ENCODE data around the gene CXCL14. TPM values are rescaled to one million over a fixed set of nuclear protein-coding genes. Genes with fewer than 3 reads are reported as not detected.
"Not testable (repeated sequence)": the region's sequence is repeated elsewhere in the genome, so short reads cannot be mapped to it uniquely, and the experiment has no call there.

CXCL14 gene
- total RNA-seq, 1 donor from 2014 or later: not detected

DNA sequence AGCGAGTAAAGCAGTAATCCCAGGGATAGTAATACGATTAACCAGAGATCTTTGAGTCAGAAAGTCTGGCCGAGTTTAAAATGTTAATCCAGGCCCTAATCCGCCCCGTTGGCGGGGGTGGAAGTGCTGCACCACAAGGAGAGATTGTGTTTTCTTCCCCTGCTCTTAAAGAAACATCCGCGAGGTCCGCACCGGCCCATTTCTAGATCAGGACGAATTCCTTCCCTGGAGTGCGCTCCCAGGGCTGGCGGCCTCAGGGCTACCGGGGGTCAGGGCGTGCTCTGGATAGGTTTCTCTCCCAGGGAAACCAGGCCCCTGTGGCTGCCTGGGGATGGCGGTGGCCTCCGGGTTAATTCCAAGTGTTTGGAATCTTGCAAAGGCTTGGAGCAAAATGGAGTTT lies 33.7 kb downstream of the CXCL14 start:
- intact Hi-C loops (cut with micrococcal nuclease): loop anchor here (2.0 kb wide), 1 partner anchor 54 kb away; no protein-coding TSS in a partner anchor

DNA sequence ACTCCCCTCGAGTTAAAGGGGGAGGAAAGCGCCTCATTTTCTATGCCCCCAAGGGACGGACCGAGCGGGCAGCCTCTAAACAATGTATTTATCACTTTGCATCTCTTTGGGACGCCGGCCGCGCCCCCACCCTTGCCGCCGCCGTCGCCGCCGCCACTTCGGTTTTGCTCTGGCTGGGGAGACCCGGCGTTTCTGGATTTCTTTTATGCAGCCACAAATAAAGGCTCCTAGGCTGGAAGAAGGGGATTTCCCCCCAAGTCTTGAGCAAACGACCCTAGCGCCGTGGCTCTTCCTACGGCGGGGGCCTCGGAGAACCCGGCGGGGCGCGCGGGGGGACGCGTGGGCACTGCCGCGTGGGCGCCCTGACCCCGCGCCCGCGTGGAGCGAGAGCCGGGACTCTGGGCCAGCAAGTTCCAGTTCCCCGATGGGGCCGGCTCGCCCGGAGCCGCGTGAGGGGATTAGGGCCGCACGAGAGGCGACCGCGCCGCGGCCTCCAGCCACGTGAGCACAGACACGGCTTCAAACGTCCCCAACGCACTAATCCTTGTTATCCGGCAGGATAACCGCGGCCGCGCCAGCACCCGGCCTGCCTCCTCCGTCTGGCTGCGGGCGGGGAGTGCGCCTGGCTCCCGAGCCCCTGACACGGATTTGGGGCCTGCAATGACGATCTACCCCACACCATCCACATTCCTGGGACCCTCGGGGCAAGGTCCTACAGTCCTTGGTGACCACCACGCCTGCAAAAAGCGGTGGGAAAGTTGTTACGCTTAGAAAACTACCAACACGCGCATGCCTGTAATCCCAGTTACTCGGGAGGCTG lies 35.1 kb downstream of the CXCL14 start:
- intact Hi-C loops (cut with micrococcal nuclease): loop anchor here (2.0 to 5.0 kb wide), 2 partner anchors 53 to 511 kb away; partner anchors contain the start of gene PITX1

DNA sequence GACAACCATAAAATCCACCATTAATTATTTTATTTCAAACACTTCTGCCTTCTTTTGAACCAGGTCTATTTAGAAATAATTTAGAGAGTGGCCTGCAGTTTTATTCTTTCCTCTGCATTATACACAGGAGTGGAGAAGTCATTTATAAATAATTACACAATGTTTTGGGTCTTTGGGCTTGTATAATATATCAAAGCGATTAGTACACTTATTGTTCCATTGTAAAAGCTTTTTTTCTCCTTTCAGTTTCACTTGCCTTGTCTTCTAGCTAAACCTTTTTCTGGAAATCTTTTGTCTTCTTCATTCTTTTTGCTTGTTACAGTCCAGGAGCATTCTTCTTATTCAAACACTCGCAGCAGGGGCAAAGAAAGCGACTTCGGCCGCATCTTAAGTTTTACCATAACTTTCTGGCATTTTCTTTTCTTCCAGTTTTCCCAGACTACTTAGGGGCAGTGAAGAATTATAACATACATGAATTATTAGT lies 35.7 kb downstream of the CXCL14 start:
- intact Hi-C loops (cut with micrococcal nuclease): loop anchor here (5.0 kb wide), 1 partner anchor 511 kb away; the partner anchor contains the start of gene PITX1

DNA sequence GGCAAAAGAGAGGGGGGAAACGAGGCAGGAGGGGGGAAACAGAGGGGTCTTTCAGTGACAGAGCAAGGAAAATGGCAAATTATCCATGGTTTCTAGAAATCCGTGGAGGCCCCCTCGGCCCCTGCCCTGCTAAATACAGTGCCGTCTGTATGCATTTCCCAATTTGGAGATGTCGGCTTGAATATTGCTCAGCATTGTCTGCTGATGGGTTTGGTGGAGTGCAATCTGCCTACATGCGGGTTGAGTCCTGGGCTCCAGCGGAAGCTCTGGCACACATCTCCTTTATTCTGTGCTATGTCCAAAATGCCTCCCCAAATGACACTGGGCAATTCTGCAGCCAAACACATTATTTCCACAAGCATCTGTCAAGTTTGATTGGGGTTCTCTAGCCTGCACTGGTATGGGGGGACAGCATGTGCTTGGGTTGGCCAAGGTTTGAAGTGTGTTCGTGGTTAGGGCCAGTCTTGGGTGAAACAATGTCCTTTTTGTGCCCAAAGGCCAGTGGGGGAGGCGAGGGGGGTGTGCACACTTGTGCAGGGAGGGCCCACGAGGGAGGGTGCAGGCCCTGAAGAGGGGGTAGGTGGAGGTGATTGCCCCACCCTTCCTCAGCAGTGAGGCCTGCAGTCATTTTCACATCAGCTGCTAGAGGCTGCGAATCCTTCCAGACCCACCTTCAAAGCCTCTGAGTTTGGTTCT lies 36.8 kb downstream of the CXCL14 start:
- intact Hi-C loops (cut with micrococcal nuclease): loop anchor here (5.0 kb wide), 1 partner anchor 510 kb away; the partner anchor contains the start of gene PITX1

DNA sequence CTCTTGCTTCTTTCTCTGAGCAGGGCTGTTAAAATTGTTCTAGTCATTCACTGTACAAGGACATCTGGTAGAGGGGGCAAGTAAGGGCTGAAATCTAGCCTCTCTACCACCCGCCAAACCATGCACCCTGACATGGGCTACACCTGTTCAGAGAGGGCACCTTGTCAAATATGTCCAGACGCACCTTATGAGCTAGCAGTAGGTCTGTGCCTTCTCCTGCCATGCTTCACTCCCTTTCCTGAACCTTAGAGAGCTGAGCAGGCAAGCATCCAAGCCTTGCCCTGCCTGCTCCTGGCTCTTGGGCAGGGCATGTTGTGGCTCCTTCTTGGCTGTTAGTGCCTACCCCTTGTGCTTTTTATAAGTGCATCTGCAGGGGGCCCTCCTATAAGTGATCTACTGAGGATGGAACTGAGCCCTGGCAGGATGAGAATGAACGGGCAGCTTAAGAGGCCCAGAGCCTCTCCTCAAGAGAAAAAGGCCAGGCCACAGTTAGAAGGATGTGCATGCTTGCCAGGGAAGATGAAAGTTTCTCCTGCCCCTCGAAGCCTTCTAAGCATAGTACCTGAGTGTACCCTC lies 39.3 kb downstream of the CXCL14 start:
- intact Hi-C loops (cut with micrococcal nuclease): loop anchor here (5.0 kb wide), 1 partner anchor 507 kb away; the partner anchor contains the start of gene PITX1

DNA sequence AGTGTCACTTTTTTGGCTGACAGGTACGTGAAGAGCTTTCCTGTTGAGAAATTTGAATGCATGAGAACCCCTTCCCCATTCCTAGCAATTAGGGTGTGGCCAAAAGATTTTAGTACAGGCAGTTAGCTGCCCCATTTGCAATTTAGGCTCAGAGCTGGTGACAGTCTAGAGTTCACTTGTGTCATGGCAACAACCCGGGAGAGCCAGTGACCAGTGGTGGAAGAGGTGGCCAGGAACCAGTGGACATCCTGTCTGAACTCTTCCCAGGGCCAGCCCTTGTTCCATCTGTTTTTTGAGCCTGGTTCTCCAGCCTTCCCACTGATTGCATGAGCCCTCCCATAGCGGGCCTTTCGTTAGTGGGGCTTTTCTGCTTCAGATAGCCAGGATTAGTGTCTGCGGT lies 40.5 kb downstream of the CXCL14 start:
- intact Hi-C loops (cut with micrococcal nuclease): no loop called here

DNA sequence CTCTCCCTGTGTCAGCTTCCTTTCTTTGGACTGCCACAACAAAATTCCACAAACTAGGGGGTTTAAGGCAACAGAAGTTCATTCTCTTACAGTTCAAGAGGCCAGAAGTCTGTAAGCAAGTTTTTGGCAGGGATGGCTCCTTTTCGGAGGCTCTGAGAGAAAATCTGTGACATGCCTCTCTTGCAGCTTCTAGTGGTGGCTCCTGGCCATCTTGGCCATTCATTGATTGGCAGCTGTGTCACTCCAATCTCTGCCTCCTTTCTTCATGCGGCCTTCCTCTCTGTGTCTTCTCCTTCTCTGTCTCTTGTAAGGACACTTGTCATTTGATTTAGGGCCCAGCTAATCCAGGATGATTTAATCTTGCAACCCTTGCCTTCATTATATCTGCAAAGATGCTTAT lies 41.0 kb downstream of the CXCL14 start:
- intact Hi-C loops (cut with micrococcal nuclease): no loop called here

DNA sequence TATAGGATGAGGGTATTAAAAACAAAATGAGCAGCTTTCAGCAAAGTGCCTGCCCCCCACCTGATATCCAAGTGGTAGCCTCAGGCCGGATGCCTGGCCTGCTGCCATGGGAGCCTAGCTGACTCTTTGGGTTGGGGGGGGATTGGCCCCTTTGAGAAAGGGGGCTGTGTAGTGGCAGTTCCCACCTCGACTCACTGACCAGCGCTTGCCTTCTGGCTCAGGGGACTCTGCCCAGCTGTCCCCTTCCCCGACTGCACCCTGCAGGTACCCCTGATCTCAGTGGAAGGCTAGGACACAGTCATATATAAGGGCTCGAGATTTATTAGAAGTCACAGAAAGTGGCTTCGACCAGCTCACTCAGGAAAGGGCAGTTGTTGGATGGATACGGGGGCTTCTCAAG lies 41.5 kb downstream of the CXCL14 start:
- intact Hi-C loops (cut with micrococcal nuclease): no loop called here

DNA sequence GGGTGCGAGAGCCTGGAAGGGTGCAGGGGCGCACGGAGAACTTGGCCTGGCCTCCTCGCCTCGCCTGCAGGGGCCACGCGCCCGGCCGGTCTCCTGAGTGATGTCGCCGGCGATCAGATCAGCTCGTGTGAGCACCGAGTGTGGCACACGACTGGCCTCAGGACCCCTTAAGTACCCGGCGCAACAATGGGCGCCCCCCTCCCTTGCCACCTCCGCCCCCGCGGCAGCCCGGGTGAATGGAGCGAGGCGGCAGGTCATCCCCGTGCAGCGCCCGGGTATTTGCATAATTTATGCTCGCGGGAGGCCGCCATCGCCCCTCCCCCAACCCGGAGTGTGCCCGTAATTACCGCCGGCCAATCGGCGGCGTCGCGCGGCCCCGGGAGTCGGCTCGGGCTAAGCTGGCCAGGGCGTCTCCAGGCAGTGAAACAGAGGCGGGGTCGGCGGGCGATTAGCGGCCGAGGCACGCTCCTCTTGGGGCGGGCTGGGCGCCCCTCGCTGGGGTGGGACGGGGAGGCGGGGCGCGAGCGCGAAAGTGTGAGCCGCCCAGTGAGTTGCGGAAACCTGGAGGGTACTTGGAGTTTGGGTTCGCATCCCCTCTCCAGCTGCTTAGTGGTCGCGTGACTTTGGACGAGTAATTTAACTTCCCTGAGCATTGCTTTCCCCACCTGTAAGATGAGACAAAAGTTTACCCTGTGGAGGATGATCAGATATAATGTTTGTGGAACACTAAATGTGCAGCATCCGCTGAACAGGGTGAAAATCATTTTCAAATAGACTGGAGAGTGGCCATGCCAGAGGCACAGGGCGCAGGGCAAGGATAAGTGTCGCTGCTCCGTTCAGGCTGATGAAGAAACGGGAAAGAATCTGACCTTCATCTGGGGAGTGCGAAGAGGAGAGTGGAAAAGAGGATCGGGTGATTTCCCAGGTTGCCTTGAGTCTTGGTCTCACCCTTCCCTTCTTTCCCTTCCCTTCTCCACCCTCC lies 42.7 kb downstream of the CXCL14 start, which contains the start of gene NEUROG1:
Gene NEUROG1, minus strand, starts transcription at position 145 of the 982 bp plus-strand sequence. CDS start 274 bp downstream, outside the sequence.
- intact Hi-C loops (cut with micrococcal nuclease): loop anchor here (1.0 kb wide), 1 partner anchor 46 kb away; no protein-coding TSS in a partner anchor

DNA sequence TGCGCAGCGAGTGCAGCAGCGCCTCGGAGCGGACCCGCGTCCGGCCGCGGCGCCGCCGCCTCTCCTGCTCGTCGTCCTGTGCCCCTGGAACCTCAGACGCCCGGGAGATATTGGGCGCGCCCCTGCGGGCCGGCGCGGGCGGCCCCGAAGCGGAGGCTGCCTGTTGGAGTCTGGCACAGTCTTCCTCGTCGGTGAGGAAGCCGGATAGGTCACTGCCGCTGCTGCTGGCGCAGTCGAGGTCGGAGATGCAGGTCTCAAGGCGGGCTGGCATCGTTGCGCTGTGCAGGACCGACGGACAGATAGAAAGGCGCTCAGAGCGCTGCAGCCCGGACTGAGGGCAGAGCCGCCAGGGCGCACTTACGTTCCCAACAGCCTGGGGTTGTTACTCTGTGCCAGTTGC lies 43.4 kb downstream of the CXCL14 start:
- intact Hi-C loops (cut with micrococcal nuclease): loop anchor here (1.0 kb wide), 1 partner anchor 45 kb away; no protein-coding TSS in a partner anchor

DNA sequence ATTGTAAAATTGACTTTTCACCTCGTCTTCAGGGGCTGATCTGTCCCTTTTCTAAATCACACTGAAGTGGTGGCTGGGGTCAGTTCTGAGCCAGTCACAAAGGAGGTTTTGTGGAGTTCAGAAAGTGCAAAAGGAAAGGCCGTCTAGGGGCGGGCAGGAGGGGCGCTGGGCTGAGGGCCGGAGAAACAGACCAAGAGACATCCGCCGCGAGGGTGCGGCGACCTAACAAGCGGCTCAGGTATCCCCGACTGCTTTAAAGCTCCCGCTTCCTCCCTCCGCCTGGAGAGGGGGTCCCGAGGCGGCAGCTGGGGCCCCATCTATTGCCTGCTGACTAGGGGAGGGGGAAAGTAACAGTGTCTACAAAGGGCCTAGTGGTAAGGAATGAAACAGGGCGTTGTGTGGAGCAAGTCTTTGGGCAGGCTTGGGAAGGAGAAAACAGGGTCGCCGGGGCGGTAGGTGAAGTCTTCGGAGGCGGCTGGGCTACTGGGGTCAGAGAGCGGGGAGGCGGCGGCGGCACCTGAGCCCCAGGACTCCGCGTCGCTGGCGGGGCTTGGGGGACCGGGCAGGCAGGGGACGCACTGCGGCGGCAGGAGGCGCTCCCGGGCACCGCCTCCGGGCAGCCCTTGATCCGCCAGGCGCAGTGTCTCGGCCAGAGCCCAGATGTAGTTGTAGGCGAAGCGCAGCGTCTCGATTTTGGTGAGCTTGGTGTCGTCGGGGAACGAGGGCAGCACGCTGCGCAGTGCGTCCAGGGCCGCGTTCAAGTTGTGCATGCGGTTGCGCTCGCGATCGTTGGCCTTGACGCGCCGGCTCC lies 44.0 kb downstream of the CXCL14 start:
- intact Hi-C loops (cut with micrococcal nuclease): loop anchor here (1.0 kb wide), 1 partner anchor 45 kb away; no protein-coding TSS in a partner anchor

DNA sequence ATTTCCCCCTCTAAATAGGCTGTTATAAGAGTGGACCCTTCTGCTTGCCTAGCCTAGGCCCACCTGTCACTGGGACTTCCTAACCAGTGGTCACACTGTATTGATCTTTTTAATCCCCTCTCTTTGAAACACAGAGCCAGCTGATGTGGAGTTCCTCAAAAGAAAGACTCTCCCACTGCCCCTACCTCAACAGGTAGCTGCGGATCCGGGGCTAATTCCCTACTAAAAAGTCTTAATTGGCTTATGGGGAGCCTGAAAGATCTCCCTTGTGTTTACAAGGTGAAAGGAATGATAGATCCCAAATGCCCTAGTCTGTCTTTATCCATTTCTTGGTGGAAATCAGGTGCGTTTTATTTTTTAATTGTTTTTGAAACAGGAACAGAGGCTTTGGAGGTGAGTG lies 45.0 kb downstream of the CXCL14 start:
- intact Hi-C loops (cut with micrococcal nuclease): no loop called here

DNA sequence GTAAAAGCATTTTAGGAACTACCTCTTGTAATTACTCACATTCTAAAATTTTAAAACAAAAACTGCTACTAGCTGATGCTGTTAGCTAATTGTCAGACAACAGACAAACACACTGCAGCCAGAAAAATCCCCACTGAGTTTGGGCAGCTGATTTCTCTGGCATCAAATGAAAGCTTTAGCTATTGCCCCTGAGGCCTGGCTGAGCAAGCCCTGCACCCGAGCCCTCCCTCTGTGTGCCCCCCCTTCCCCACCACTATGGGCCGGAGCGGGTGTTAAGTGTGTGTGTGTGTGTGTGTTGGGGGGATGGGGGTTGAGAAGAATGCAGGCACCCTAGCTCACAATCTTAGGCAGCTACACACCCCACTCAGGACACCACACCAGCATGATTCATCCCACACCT lies 45.5 kb downstream of the CXCL14 start:
- intact Hi-C loops (cut with micrococcal nuclease): no loop called here

DNA sequence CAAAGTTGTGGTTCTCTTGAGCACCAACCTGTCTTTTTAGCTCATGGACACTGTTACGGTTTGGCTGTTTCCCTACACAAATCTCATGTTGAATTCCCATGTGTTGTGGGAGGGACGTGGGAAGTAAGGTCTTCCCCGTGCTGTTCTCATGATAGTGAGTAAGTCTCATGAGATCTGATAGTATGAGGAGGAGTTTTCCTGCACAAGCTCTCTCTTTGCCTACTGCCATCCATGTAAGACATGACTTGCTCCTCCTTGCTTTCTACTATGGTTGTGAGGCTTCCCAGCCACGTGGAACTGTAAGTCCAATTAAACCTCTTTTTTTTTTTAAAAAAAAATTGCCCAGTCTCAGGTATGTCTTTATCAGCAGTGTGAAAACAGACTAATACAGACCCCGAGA lies 49.2 kb downstream of the CXCL14 start:
- intact Hi-C loops (cut with micrococcal nuclease): not testable (repeated sequence)

DNA sequence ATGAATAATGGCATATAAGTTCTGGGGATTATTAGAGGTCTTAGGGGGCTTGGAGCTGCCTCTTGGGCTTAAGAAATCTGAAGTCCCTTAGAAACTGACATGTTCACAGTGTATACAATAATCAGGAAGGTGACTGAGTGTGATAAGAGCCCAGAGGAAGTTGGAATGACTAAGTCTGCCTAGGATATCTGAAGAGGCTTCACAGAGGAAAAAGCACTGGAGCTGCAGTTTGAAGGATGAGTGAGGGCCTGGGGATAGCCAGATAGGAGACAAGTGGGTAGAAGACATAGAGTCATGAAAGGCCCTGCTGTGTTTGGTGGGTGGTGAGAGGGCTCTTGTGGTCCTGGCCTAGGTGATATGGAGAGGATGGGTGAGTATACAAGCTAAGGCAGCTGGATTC lies 51.9 kb downstream of the CXCL14 start:
- intact Hi-C loops (cut with micrococcal nuclease): no loop called here

DNA sequence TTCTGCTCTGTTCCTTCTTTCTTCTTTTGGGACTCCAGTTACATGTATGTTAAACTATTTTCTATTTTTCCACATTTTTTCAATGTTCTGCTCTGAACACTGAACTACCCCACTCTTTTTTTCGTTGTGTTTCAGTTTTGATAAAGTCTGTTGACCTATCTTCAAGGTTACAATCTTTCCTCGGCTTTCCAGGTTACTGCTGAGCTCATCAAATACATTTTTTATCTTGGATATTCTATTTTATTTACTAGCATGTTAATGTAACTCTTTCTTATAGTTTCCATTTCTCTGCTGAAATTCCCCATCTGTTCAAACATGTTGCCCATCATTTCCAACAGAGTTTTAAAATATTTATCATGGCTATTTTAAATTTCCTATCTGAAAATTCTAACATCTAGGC lies 56.8 kb downstream of the CXCL14 start:
- intact Hi-C loops (cut with micrococcal nuclease): no loop called here

All from T-helper 1 cell treated with Interleukin-12 subunit alpha and Interleukin-12 subunit beta and Interleukin-4 antibody, amounts not matched to agents 30 ng/mL and 1 ng/mL, for 36 hours (primary cell).